Transverse colon (tissue), 4 donors: ENCODE results near the gene MKRN3. TPM values are rescaled to one million over a fixed set of nuclear protein-coding genes. Genes with fewer than 3 reads are reported as not detected.

Experiments
- DNase-seq: peaks from one replicate; pipeline ENCODE4 v3.0.0-alpha.2; 2019
- H3K27ac ChIP-seq, 4 donors: fragments of 200-600 bp; sonication (generic); 2 replicates each; pipeline ENCODE4 v1.5.1; 2016 to 2018; ENCODE audit warnings: inconsistent platforms in 4 of 4
- H3K27me3 ChIP-seq: fragments of 200-600 bp; sonication (generic); 2 replicates; pipeline ENCODE4 v1.5.1; 2017; ENCODE audit warnings: inconsistent platforms
- H3K36me3 ChIP-seq, 4 donors: fragments of 200-600 bp; sonication (generic); 2 replicates each; pipeline ENCODE4 v1.5.1; 2017 to 2019; ENCODE audit warnings: inconsistent platforms in 4 of 4
- H3K4me1 ChIP-seq, 4 donors: fragments of 200-600 bp; sonication (generic); 2 replicates each; pipeline ENCODE4 v1.5.1; 2017 to 2020; ENCODE audit warnings: inconsistent platforms in 4 of 4
- H3K4me3 ChIP-seq, 4 donors: fragments of 200-600 bp; sonication (generic); 1 replicate in 1 of 4; 2 replicates in 3 of 4; pipeline versions ENCODE4 v1.5.1 to v1.6.1; 2017 to 2019; ENCODE audit warnings: inconsistent platforms in 4 of 4
- H3K9me3 ChIP-seq, 2 donors: fragments of 200-600 bp; sonication (generic); 2 replicates each; pipeline ENCODE4 v1.5.1; 2017 to 2019; ENCODE audit warnings: inconsistent platforms in 2 of 2
- CTCF ChIP-seq, 5 experiments: fragments of 200-600 bp in 3 of 5; fragments of 450-650 bp in 2 of 5; sonication (generic) in 3 of 5; IDR thresholded peaks; 1 replicate in 2 of 5; 2 replicates in 3 of 5; pipeline ENCODE4 v1.5.1; 2016 to 2017; ENCODE audit warnings: antibody characterized with exemption in 5 of 5, inconsistent platforms in 3 of 5, mild to moderate bottlenecking in 2 of 5, moderate library complexity in 1 of 5
- EP300 ChIP-seq: sonication (generic); formaldehyde crosslinking; IDR thresholded peaks from one replicate; pipeline ENCODE4 v1.6.1; 2017; ENCODE audit warnings: antibody characterized with exemption, low read depth
- POLR2A ChIP-seq: fragments of 450-650 bp; IDR thresholded peaks from one replicate; pipeline ENCODE4 v1.6.1; 2016; ENCODE audit warnings: antibody characterized with exemption, mild to moderate bottlenecking, moderate library complexity
- POLR2AphosphoS5 ChIP-seq, 3 donors: sonication (generic); formaldehyde crosslinking; IDR thresholded peaks; one replicate each; pipeline ENCODE4 v1.6.1; 2016; ENCODE audit warnings: antibody characterized with exemption in 3 of 3
- WGBS, 2 donors: methylation state at CpG; one replicate each; pipeline ENCODE4 v1.1.5; 2018; ENCODE audit warnings: low coverage in 1 of 2; 5-methylcytosine and 5-hydroxymethylcytosine counted together
- in situ Hi-C, 4 donors: fragments of 200-750 bp; cut with MboI; loops; one replicate each; pipeline versions ENCODE4 v1.15.0 to v1.15.1; 2017; ENCODE audit warnings: low sequenced_read_pairs in 3 of 4, low pct_ligation_motif_present in 1 of 4, low pct_unique_long_range_greater_than_20kb in 1 of 4
- intact Hi-C: fragments of 100-400 bp; cut with DNase I; formaldehyde crosslinking; loops from one replicate; pipeline ENCODE4 v1.15.1; 2023; ENCODE audit warnings: low total_unique reads
- small RNA-seq, 4 donors: library from RNA; depleted of rRNA; stranded (forward); fragments of <200 nt; gene quantifications; one replicate each; pipeline ENCODE3, GENCODE V24; 2016
- total RNA-seq, 4 donors: library from RNA; depleted of rRNA; stranded (reverse); fragments of >200 nt; gene quantifications; one replicate each; pipeline ENCODE4 v1.1.0, GENCODE V29; 2016

MKRN3 gene
- total RNA-seq, 4 donors from 2014 or later, result 0.14 to 3.2 (median 0.80) TPM; not detected in 1

GRCh38 chr15:23599053-23599452 is 33.6 kb downstream of the MKRN3 start:
- H3K4me1 ChIP-seq, result no peaks in the 10 kb centered on the region
- H3K27me3 ChIP-seq, result no peaks in the 10 kb centered on the region
- intact Hi-C loops, result no loop called here
- no peak overlapping the region for H3K27ac ChIP-seq
- in situ Hi-C loops, result loop anchor here in 1 of 4 donors (25.0 kb wide), 1 partner anchor 88 kb away; the partner anchor contains the start of gene NDN
- TF ChIP-seq POLR2AphosphoS5 (IDR thresholded peaks at IDR 0.05) (no peak), EP300 (no peak), CTCF (IDR thresholded peaks at IDR 0.05) (no peak), POLR2A (no peak)
- no peak for DNase-seq
- H3K36me3 ChIP-seq, result no peaks in the 10 kb centered on the region
- no peak overlapping the region for H3K4me3 ChIP-seq
- WGBS, 2 donors, result 80 to 81% methylated on average over 1 of the region's 1 CpG
- H3K9me3 ChIP-seq, result no peaks in the 10 kb centered on the region

GRCh38 chr15:23602124-23602523 is 36.6 kb downstream of the MKRN3 start:
- Histone ChIP-seq H3K27me3 (no peaks in the 10 kb centered on the region), H3K9me3 (no peaks in the 10 kb centered on the region), H3K4me1 (no peaks in the 10 kb centered on the region), H3K36me3 (no peaks in the 10 kb centered on the region), H3K4me3 (no peak overlapping the region), H3K27ac (no peak overlapping the region)
- DNase-seq, result no peak
- intact Hi-C loops, result no loop called here
- WGBS, 2 donors, result 96% methylated on average over 6 of the region's 6 CpGs; no CpG with 5 or more reads in 1 of the 2 donors
- in situ Hi-C loops, result no loop called here
- TF ChIP-seq EP300 (no peak), POLR2AphosphoS5 (IDR thresholded peaks at IDR 0.05) (no peak), POLR2A (no peak), CTCF (IDR thresholded peaks at IDR 0.05) (no peak)

- Histone ChIP-seq H3K36me3 (no peaks in the 10 kb centered on the region), H3K4me1 (no peaks in the 10 kb centered on the region), H3K27me3 (no peaks in the 10 kb centered on the region), H3K9me3 (no peaks in the 10 kb centered on the region), H3K4me3 (no peak overlapping the region), H3K27ac (no peak overlapping the region)
- in situ Hi-C loops, result no loop called here
- 85 to 87% methylated on average over 2 of the region's 2 CpGs for WGBS, 2 donors
- no peak for TF ChIP-seq POLR2AphosphoS5 (IDR thresholded peaks at IDR 0.05)
- TF ChIP-seq CTCF (IDR thresholded peaks at IDR 0.05), result no peak
- no peak for TF ChIP-seq POLR2A
- TF ChIP-seq EP300, result no peak
- DNase-seq, result no peak
- intact Hi-C loops, result no loop called here
Observed at GRCh38 chr15:23606226-23606625, 40.8 kb downstream of the MKRN3 start.

- in situ Hi-C loops (no loop called here), intact Hi-C loops (no loop called here)
- 55 to 60% methylated on average over 8 to 10 of the region's 10 CpGs for WGBS, 2 donors
- no peaks in the 10 kb centered on the region for H3K4me1 ChIP-seq
- no peak overlapping the region for H3K4me3 ChIP-seq
- no peaks in the 10 kb centered on the region for H3K36me3 ChIP-seq
- H3K27me3 ChIP-seq, result no peaks in the 10 kb centered on the region
- H3K27ac ChIP-seq, result no peak overlapping the region
- DNase-seq, result no peak
- no peak for TF ChIP-seq EP300
- TF ChIP-seq POLR2A, result no peak
- no peak for TF ChIP-seq CTCF (IDR thresholded peaks at IDR 0.05)
- H3K9me3 ChIP-seq, result no peaks in the 10 kb centered on the region
Observed at GRCh38 chr15:23616536-23616935, 51.1 kb downstream of the MKRN3 start.

Small RNA genes lying within 50 kb of the gene (small RNA-seq; reads per million reads assigned to genes)
- 0 reads per million in 4 donors for gene MIR4508

Other genes starting within 250 kb of the MKRN3 start
- not detected for gene GOLGA6L26, start 231.5 kb upstream of the MKRN3 start, total RNA-seq
- not detected for gene GOLGA8S, start 210.9 kb upstream of the MKRN3 start, total RNA-seq
- not detected for gene GOLGA6L2, start 118.4 kb upstream of the MKRN3 start, total RNA-seq
- 1 to 10 TPM in 1 of 4 donors, under 1 TPM in 2, not detected in 1; 0.14 to 4.5 (median 0.80) TPM for gene MAGEL2, start 82.2 kb downstream of the MKRN3 start, total RNA-seq
- gene NDN, start 121.6 kb downstream of the MKRN3 start, total RNA-seq, result 10 to 100 TPM; 21.4 to 66.7 (median 31.1) TPM